DOHH2 (cell line): ENCODE data around the gene ISCA1.

Experiments
- H3F3A ChIP-seq: fragments of 200-600 bp; sonication (generic), shearing (Covaris generic); 2 replicates; pipeline ENCODE4 v1.6.0; 2016; ENCODE audit warnings: antibody characterized with exemption, mild to moderate bottlenecking; ENCODE audit not compliant: control insufficient read depth, insufficient read depth
- H3K27ac ChIP-seq: fragments of 200-600 bp; sonication (generic); 2 replicates; pipeline ENCODE4 v1.5.1; 2014; ENCODE audit warnings: low read depth, mild to moderate bottlenecking, low read length, moderate library complexity
- H3K27me3 ChIP-seq: fragments of 200-600 bp; sonication (generic); 2 replicates; pipeline ENCODE4 v1.6.1; 2014; ENCODE audit warnings: mild to moderate bottlenecking, low read length, mixed read lengths; ENCODE audit not compliant: control insufficient read depth
- H3K36me3 ChIP-seq: fragments of 200-600 bp; sonication (generic); 2 replicates; pipeline ENCODE4 v1.6.1; 2014; ENCODE audit warnings: mild to moderate bottlenecking, low read length, moderate library complexity, mixed read lengths; ENCODE audit not compliant: control insufficient read depth
- H3K4me1 ChIP-seq: fragments of 200-600 bp; sonication (generic); 2 replicates; pipeline ENCODE4 v1.6.1; 2014; ENCODE audit warnings: mild to moderate bottlenecking, low read length, mixed read lengths; ENCODE audit not compliant: control insufficient read depth
- H3K4me2 ChIP-seq: fragments of 200-600 bp; sonication (generic); 2 replicates; pipeline ENCODE4 v1.6.0; 2014; ENCODE audit warnings: mild to moderate bottlenecking, low read length, moderate library complexity
- H3K4me3 ChIP-seq: fragments of 200-600 bp; sonication (generic); 2 replicates; pipeline ENCODE4 v1.5.1; 2014; ENCODE audit warnings: mild to moderate bottlenecking, low read length, mixed read lengths
- H3K79me2 ChIP-seq: fragments of 200-600 bp; sonication (generic); 2 replicates; pipeline ENCODE4 v1.6.1; 2014; ENCODE audit warnings: mild to moderate bottlenecking, low read length, mixed read lengths; ENCODE audit not compliant: control insufficient read depth
- H3K9me2 ChIP-seq: fragments of 200-600 bp; sonication (generic); replicated peaks from 2 replicates; pipeline ENCODE4 v1.6.1; 2014; ENCODE audit warnings: mild to moderate bottlenecking, low read length, mixed read lengths; ENCODE audit not compliant: control insufficient read depth
- H3K9me3 ChIP-seq: fragments of 200-600 bp; sonication (generic); 2 replicates; pipeline ENCODE4 v1.6.1; 2014; ENCODE audit warnings: antibody characterized with exemption, low read length, mixed read lengths; ENCODE audit not compliant: control insufficient read depth, insufficient read depth
- H4K20me1 ChIP-seq: fragments of 200-600 bp; sonication (generic); 2 replicates; pipeline ENCODE4 v1.6.0; 2014; ENCODE audit warnings: low read depth, mild to moderate bottlenecking, antibody characterized with exemption, low read length, moderate library complexity; ENCODE audit not compliant: control insufficient read depth, insufficient read depth
- EZH2phosphoT487 ChIP-seq: fragments of 200-600 bp; sonication (generic); IDR thresholded peaks from 2 replicates; pipeline ENCODE4 v1.6.1; 2017; ENCODE audit warnings: borderline replicate concordance, mild to moderate bottlenecking, antibody characterized with exemption, low read length, moderate library complexity, mixed read lengths
- TF ChIP-seq, protein P1 (sequence below): fragments of 200-600 bp; sonication (generic); IDR thresholded peaks from one replicate; pipeline ENCODE4 v1.5.1; 2014; ENCODE audit warnings: antibody characterized with exemption, mild to moderate bottlenecking, low read depth, low read length; ENCODE audit not compliant: poor library complexity, severe bottlenecking

Gene ISCA1

DNA sequence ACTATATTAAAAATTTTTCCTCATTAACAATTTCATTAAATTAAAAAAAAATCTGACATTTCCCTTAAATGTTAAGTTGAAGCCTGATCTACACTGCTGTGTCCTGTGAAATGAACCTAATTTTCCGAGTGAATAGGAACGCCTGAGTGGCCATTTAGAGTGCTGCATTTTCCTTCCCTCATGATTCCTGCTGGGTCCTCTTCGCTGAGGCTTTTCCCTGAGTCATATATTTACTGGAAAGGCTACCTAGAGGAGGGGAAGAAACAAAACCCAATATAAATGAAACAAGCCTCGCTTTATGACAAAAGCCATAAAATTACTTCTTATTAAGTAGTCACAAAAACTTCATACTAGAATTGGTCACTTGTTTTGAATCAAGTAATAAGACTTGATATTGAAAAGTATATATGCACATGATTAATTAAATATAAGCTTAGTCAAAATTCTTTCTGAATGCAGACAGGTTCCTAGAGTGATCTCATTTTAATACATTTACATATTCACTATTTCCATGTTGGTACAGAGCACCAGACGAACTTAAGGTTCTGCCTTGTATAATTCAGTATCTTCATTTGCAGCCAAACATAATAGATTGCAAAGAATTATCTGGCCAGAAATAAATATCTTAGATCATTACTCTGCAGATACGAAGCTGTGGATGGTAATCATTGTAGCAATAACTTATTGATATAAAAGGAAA, 6.3 kb upstream of the ISCA1 start:
- Histone ChIP-seq H3F3A (peaks cover 18% of the 10 kb centered on the region), H3K27me3 (no peaks in the 10 kb centered on the region), H3K4me2 (no peak overlapping the region), H3K4me1 (peaks cover 26% of the 10 kb centered on the region), H3K27ac (no peak overlapping the region), H3K9me3 (no peaks in the 10 kb centered on the region), H3K79me2 (no peaks in the 10 kb centered on the region), H3K4me3 (no peak overlapping the region), H3K36me3 (peaks cover 15% of the 10 kb centered on the region), H3K9me2 (no peaks in the 10 kb centered on the region), H4K20me1 (no peaks in the 10 kb centered on the region)
- TF ChIP-seq, protein P1, sequence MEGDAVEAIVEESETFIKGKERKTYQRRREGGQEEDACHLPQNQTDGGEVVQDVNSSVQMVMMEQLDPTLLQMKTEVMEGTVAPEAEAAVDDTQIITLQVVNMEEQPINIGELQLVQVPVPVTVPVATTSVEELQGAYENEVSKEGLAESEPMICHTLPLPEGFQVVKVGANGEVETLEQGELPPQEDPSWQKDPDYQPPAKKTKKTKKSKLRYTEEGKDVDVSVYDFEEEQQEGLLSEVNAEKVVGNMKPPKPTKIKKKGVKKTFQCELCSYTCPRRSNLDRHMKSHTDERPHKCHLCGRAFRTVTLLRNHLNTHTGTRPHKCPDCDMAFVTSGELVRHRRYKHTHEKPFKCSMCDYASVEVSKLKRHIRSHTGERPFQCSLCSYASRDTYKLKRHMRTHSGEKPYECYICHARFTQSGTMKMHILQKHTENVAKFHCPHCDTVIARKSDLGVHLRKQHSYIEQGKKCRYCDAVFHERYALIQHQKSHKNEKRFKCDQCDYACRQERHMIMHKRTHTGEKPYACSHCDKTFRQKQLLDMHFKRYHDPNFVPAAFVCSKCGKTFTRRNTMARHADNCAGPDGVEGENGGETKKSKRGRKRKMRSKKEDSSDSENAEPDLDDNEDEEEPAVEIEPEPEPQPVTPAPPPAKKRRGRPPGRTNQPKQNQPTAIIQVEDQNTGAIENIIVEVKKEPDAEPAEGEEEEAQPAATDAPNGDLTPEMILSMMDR, result no peak
- TF ChIP-seq EZH2phosphoT487, result no peak

DNA sequence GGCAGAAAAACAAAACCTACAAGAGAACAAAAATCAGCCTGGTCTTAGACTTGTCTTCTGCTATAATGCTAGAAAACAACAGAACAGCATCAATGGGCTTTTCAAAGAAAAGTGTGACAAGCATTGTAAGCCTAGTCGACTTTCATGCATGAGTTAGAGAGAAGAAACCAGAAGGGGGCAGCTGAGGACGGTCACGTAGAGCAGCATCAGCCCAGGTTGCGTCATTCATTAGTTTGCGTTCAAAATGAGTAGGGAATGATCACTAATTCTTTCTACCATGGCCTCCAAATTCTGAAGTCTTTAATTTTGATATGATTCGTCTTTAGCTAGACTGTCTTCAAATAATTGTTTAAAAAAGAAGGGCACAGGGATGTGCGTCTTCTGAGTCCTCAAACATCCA, 4.7 kb upstream of the ISCA1 start:
- no peaks in the 10 kb centered on the region for H3K27me3 ChIP-seq
- peaks cover 18% of the 10 kb centered on the region for H3F3A ChIP-seq
- H3K9me2 ChIP-seq, result no peaks in the 10 kb centered on the region
- peak overlapping the region; percentile 45 for H3K27ac ChIP-seq
- H3K79me2 ChIP-seq, result no peaks in the 10 kb centered on the region
- no peaks in the 10 kb centered on the region for H3K9me3 ChIP-seq
- peaks cover 34% of the 10 kb centered on the region for H3K4me1 ChIP-seq
- H4K20me1 ChIP-seq, result no peaks in the 10 kb centered on the region
- H3K4me3 ChIP-seq, result no peak overlapping the region
- no peak overlapping the region for H3K4me2 ChIP-seq
- no peak for TF ChIP-seq EZH2phosphoT487
- TF ChIP-seq, protein P1, result peak; percentile 40
- peaks cover 18% of the 10 kb centered on the region for H3K36me3 ChIP-seq

- Histone ChIP-seq H3K4me2 (no peak overlapping the region), H3K27me3 (no peaks in the 10 kb centered on the region), H3K79me2 (peaks cover 7% of the 10 kb centered on the region), H3K4me1 (peaks cover 35% of the 10 kb centered on the region), H3K36me3 (peaks cover 18% of the 10 kb centered on the region), H3K4me3 (no peak overlapping the region), H3K9me3 (no peaks in the 10 kb centered on the region), H3K27ac (0 out of 2 replicates have a peak overlapping the region, but pooled peaks have one; percentile 45), H3F3A (peaks cover 18% of the 10 kb centered on the region), H3K9me2 (no peaks in the 10 kb centered on the region), H4K20me1 (no peaks in the 10 kb centered on the region)
- no peak for TF ChIP-seq EZH2phosphoT487
- TF ChIP-seq, protein P1, result no peak
These were observed 3.9 kb upstream of the ISCA1 start for GRCh38 chr9:86286278-86286677.
